ENCODE measurements around the gene HDGF.

GRCh38 chr1:156704930-156705320, 46.5 kb downstream of the HDGF start:
- TF ChIP-seq POLR2A (IDR thresholded peaks at IDR 0.05; ENCODE audit: low read depth, low read length) (no peak), TAF1 (IDR thresholded peaks at IDR 0.05; ENCODE audit: low read depth, low read length) (no peak)

Measured in GM12891 (cell line).